Motor neuron (in vitro differentiated cells): ENCODE measurements around the gene SLC16A11. TPM values are rescaled to one million over a fixed set of nuclear protein-coding genes. Genes with fewer than 3 reads are reported as not detected.

Experiments used
- ATAC-seq, 8 experiments: fragments of 200-7000 bp; cut with Tn5 transposase; replicated peaks in 6 of 8; 2 replicates each; pipeline ENCODE4 v1.8.0; 2021; ENCODE audit warnings: mild to moderate bottlenecking in 8 of 8, moderate library complexity in 8 of 8
- H3K27ac ChIP-seq, 2 donors: fragments of 250-450 bp; sonication (Bioruptor Pico); 2 replicates each; pipeline ENCODE4 v1.9.0; 2021; ENCODE audit warnings: antibody characterized with exemption in 2 of 2, mild to moderate bottlenecking in 2 of 2, moderate library complexity in 1 of 2
- H3K4me1 ChIP-seq, 2 donors: fragments of 250-450 bp; sonication (Bioruptor Pico); replicated peaks in 1 of 2; 2 replicates each; pipeline ENCODE4 v1.6.1; 2021; ENCODE audit warnings: antibody characterized with exemption in 2 of 2, mild to moderate bottlenecking in 2 of 2, moderate library complexity in 1 of 2
- H3K4me3 ChIP-seq, 5 donors: fragments of 250-450 bp; sonication (Bioruptor Pico); 2 replicates each; pipeline ENCODE4 v1.9.0; 2021; ENCODE audit warnings: antibody characterized with exemption in 5 of 5, mild to moderate bottlenecking in 5 of 5, moderate library complexity in 4 of 5
- WGBS, 10 experiments: fragments of 450-650 bp; shearing (Covaris generic); methylation state at CpG; one replicate each; pipeline ENCODE4 v1.0.0; 2022; 5-methylcytosine and 5-hydroxymethylcytosine counted together
- in situ Hi-C, 9 experiments: fragments of 400-800 bp; cut with MboI; loops; one replicate each; pipeline ENCODE4 v1.15.0; 2021; ENCODE audit warnings: low sequenced_read_pairs in 9 of 9, low pct_unique_long_range_greater_than_20kb in 2 of 9; ENCODE audit not compliant: unreplicated experiment in 9 of 9
- total RNA-seq, 8 experiments: library from RNA; unstranded; fragments of 300-600 nt; gene quantifications; 2 replicates each; pipeline versions ENCODE4 v1.2.3 to v1.2.4, GENCODE V29; 2022

Gene SLC16A11
- total RNA-seq, 8 experiments from 2014 or later = 0.17 to 1.9 (median 0.34) TPM

GRCh38 chr17:7021993-7022778, 21.7 kb downstream of the SLC16A11 start:
- in situ Hi-C loops = loop anchor here in 2 of 9 experiments (25.0 kb wide), 1 partner anchor 360 kb away; the partner anchor contains the start of genes C17orf100 (in 2 of the 2) and MED31 (in 2 of the 2)
- peaks cover 0 to 5% of the 10 kb centered on the region in 2 donors for H3K4me1 ChIP-seq

DNA sequence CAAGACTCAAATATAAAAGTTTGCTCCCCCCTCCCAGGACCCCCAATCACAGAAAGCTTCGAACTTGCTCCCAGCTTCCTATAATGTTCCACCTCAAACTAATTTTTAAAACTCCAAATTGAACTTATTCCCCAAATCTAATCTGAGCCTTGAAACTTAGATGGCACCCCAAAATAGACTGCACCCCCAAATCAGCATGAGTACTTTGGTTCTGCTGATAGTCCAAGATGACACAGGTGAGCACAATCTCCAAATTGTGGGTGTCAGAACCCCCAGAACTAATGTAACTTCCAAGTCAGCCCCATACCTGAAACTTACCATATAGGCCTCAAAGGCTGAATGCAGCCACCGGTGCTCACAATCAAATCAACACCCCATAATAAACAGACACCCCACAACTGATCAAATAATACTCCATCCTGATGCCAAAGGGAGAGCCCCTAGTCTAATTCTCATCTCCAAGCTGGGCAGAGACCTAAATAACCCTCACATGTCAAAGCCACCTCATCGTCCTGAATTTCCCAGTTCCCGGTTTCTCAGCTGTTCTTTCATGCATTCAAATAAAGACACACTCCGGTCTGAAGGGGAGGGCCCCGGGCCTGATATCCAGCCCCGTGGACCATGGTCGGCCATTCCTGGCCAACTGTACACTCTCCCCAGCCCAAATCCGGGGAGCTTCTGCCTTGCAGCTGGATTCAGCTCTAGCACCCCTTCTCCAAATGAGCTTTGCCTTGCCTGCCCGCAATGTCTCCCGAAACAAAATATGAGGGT, 22.8 kb downstream of the SLC16A11 start:
- in situ Hi-C loops = loop anchor here in 2 of 9 experiments (25.0 kb wide), 1 partner anchor 359 kb away; the partner anchor contains the start of genes C17orf100 (in 2 of the 2) and MED31 (in 2 of the 2)
- peaks cover 0 to 5% of the 10 kb centered on the region in 2 donors for H3K4me1 ChIP-seq
- WGBS, 10 experiments = 0 to 100% (median 64%) methylated on average over 2 to 8 of the region's 11 CpGs; no CpG with 5 or more reads in 3 of the 10 experiments
- H3K4me3 ChIP-seq = no peak overlapping the region
- no peak for ATAC-seq
- H3K27ac ChIP-seq = no peak overlapping the region

More at GRCh38 chr17:7021993-7022778, 21.7 kb downstream of the SLC16A11 start:
- ATAC-seq = peak; percentile 34 to 79 (median 58)
- peak overlapping the region in 1 of 5 donors; percentile 12 for H3K4me3 ChIP-seq
- no peak overlapping the region for H3K27ac ChIP-seq
- WGBS, 10 experiments = 0 to 40% (median 0%) methylated on average over 1 to 8 of the region's 53 CpGs; no CpG with 5 or more reads in 5 of the 10 experiments

DNA sequence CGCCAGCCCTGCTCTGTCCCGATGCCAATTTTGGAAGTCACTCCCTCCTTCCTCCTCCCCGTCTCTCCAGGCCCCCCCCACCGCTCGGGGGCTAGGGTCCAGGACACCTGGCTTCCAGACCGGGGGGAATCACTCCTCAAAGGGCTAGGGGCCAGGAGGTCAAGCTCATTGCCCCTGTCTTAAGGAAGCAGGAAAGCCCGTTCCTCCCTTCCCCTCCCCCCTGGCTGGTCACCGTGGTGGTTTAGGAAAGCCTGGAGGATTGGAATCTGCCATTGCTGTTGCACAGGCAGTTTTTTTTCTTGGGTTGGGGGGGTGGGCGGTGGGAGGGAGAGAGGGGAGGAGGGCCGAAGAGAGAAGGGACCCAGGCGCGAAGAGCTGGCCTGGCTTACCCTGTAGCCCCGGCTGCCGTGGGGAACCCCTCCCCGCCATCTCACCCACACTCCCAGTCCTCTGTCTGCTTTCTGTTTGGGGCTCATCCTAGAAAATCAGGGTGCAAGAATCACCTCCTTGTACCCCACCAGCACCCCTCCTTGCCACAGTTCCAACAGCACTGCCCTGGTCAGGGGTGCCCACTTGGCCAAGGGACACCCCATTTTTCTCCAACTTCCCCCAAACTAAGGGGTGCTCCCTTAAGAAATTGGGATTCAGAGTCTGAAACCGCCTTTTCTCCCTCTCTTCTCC, 23.9 kb downstream of the SLC16A11 start:
- H3K27ac ChIP-seq = no peak overlapping the region
- in situ Hi-C loops = loop anchor here in 2 of 9 experiments (25.0 kb wide), 1 partner anchor 358 kb away; the partner anchor contains the start of genes C17orf100 (in 2 of the 2) and MED31 (in 2 of the 2)
- H3K4me1 ChIP-seq = peaks cover 5 to 9% of the 10 kb centered on the region in 2 donors
- 0 to 80% (median 45%) methylated on average over 1 to 3 of the region's 16 CpGs; no CpG with 5 or more reads in 4 of the 10 experiments for WGBS, 10 experiments
- no peak overlapping the region for H3K4me3 ChIP-seq
- ATAC-seq = peak in 2 of 8 experiments; percentile 2 to 11

- no peak for ATAC-seq
- H3K27ac ChIP-seq = no peak overlapping the region
- 5% methylated on average over 4 of the region's 10 CpGs; no CpG with 5 or more reads in 8 of the 10 experiments for WGBS, 10 experiments
- no peak overlapping the region for H3K4me3 ChIP-seq
- H3K4me1 ChIP-seq = peaks cover 5 to 9% of the 10 kb centered on the region in 2 donors
- in situ Hi-C loops = loop anchor here in 2 of 9 experiments (25.0 kb wide), 1 partner anchor 357 kb away; the partner anchor contains the start of genes C17orf100 (in 2 of the 2) and MED31 (in 2 of the 2)
Measured at GRCh38 chr17:7019367-7019766, 24.5 kb downstream of the SLC16A11 start.

DNA sequence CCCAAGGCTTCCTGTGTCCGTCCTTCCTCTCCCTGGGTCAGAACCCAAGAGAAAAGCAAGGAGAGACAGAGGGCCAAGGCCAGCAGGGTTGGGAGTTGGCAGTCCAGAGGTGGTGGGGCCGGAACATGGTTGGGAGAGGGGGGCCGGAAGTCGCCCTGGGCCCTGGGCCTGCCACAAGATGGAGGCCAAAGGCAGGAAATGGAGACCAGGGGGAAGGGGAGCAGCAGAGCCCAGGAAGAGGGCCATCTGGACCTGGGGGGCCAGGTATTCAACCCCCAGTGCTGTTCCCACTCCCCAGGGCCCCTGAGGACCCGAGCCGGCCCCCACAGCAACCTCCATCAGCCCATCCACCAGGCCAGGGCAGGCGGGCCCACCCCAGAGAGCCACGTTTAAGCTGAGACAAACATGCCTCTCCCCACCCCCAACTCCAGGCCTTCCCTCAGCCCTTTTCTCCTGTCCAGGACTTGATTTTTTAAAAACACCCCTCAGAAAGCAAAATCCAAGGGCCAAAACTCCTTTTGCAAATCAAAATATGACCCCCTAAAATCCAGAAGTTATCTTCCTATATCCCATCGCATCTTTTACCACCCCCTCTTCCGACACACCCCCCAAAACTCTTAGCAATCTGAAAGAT, 25.4 kb downstream of the SLC16A11 start:
- Histone ChIP-seq H3K4me3 (no peak overlapping the region), H3K4me1 (peaks cover 9 to 13% of the 10 kb centered on the region in 2 donors), H3K27ac (no peak overlapping the region)
- in situ Hi-C loops = loop anchor here in 2 of 9 experiments (25.0 kb wide), 1 partner anchor 356 kb away; the partner anchor contains the start of genes C17orf100 (in 2 of the 2) and MED31 (in 2 of the 2)
- 17 to 70% (median 67%) methylated on average over 1 to 2 of the region's 10 CpGs; no CpG with 5 or more reads in 7 of the 10 experiments for WGBS, 10 experiments
- ATAC-seq = no peak

DNA sequence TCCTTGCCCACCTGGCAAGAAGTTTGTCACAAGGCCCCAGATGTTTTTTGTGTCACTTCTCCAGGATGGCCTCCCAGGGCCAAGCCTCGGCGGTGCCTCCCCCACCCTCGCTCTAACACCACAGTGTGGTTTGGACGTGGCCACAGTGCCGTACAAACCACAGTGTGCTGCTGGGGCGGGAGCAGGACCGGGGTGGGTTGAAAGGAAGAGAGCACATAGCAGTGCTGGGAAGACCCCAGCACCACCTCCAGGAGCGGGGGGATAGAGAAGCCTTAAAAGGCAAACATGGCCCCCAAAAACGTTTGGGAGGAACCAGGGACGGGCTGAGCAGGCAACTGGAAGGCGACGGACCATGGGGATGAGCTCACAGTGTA, 26.1 kb downstream of the SLC16A11 start:
- H3K4me1 ChIP-seq = peaks cover 12 to 16% of the 10 kb centered on the region in 2 donors
- no peak overlapping the region for H3K27ac ChIP-seq
- WGBS, 10 experiments = 65 to 100% (median 87%) methylated on average over 1 to 7 of the region's 12 CpGs; no CpG with 5 or more reads in 4 of the 10 experiments

GRCh38 chr17:7016886-7017826, 26.7 kb downstream of the SLC16A11 start:
- in situ Hi-C loops = loop anchor here in 2 of 9 experiments (25.0 kb wide), 1 partner anchor 355 kb away; the partner anchor contains the start of genes C17orf100 (in 2 of the 2) and MED31 (in 2 of the 2)
- 20 to 100% (median 77%) methylated on average over 1 to 8 of the region's 20 CpGs; no CpG with 5 or more reads in 2 of the 10 experiments for WGBS, 10 experiments
- no peak for ATAC-seq
- Histone ChIP-seq H3K27ac (no peak overlapping the region), H3K4me1 (peaks cover 12 to 16% of the 10 kb centered on the region in 2 donors), H3K4me3 (no peak overlapping the region)

More for the DNA sequence above, 26.1 kb downstream of the SLC16A11 start:
- no peak for ATAC-seq
- H3K4me3 ChIP-seq = no peak overlapping the region
- in situ Hi-C loops = loop anchor here in 2 of 9 experiments (25.0 kb wide), 1 partner anchor 356 kb away; the partner anchor contains the start of genes C17orf100 (in 2 of the 2) and MED31 (in 2 of the 2)

DNA sequence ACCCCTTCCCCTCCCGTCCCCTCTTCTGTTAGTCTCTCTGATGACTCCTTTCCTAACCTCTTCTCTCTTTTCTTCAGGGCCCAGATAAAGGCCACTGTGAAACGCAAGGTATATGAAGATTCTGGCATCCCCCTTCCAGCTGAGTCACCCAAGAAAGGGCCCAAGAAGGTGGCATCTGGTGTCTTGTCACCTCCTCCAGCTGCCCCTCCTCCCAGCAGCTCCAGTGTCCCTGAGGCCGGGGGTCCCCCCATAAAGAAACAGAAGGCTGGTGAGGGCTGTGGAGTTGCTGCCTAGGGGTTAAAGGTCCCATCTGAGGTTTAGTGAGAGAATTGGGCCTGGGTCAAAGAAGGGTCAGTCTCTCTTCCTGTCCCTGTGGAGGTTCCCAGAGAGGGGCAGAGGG, 27.5 kb downstream of the SLC16A11 start:
- Histone ChIP-seq H3K4me3 (no peak overlapping the region), H3K4me1 (peaks cover 12 to 15% of the 10 kb centered on the region in 2 donors)
- in situ Hi-C loops = loop anchor here in 2 of 9 experiments (25.0 kb wide), 1 partner anchor 354 kb away; the partner anchor contains the start of genes C17orf100 (in 2 of the 2) and MED31 (in 2 of the 2)

DNA sequence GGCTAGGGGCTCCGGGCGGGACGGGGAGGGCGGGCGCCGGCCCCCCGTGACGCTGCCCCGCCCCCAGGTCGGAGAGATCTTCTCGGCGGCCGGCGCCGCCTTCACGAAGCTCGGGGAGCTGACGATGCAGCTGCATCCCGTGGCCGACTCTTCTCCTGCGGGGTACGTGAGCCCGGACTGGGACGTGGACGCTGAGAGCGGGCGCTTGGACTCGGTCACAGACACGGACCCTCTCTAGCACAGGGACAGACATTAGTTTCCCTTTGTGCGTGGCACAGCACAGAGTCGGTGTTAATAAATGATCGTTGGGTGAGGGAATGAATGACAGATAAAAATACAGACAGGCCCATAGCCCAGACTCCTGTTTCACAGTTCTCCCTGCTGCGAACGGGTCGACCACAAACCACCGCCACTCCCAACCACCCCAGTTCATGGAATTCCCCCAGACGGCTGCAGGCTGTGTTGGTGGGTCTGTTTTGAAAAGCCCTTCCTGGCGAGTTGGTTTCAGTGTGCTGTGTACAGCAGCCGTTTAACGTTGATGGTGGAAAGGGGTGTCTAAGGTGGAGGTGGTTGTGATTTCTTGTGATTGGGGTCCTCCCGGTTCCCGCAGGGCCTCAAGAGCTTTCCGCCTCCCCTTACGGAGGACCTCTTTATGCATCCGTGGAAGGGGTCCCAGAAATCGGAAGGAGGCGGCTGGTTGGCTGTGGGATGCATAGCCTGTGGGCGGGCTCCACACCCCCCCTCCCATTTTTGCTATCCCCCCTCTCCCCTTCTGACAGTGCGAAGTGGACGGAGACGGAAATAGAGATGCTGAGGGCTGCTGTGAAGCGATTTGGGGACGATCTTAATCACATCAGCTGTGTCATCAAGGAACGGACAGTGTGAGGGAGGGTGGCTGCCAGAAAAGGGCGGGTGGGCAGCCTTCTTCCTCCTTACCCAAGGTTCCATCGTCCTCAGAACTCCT, 28.6 kb downstream of the SLC16A11 start:
- 1 to 78% (median 41%) methylated on average over 2 to 16 of the region's 56 CpGs; no CpG with 5 or more reads in 4 of the 10 experiments for WGBS, 10 experiments
- in situ Hi-C loops = loop anchor here in 2 of 9 experiments (25.0 kb wide), 1 partner anchor 353 kb away; the partner anchor contains the start of genes C17orf100 (in 2 of the 2) and MED31 (in 2 of the 2)
- ATAC-seq = peak in 4 of 8 experiments; percentile 1 to 67 (median 4)
- H3K4me1 ChIP-seq = peaks cover 15 to 20% of the 10 kb centered on the region in 2 donors
- H3K27ac ChIP-seq = peak overlapping the region; percentile 87 to 99
- H3K4me3 ChIP-seq = peak overlapping the region; percentile 64 to 88 (median 82)

More for the DNA sequence above, 27.5 kb downstream of the SLC16A11 start:
- no peak overlapping the region for H3K27ac ChIP-seq
- WGBS, 10 experiments = 75% methylated on average over 2 of the region's 3 CpGs; no CpG with 5 or more reads in 9 of the 10 experiments
- ATAC-seq = no peak
